H1 (cell line): ENCODE results near the gene PSME3. TPM values are rescaled to one million over a fixed set of nuclear protein-coding genes. Genes with fewer than 3 reads are reported as not detected.

Source experiments
- CTCF ChIA-PET: fragments of 300-600 bp; sonication (Branson Sonifier 250); formaldehyde crosslinking; loops from one replicate; lab custom pipeline; 2021; ENCODE audit not compliant: partially characterized antibody; lab: Charles Lee
- POLR2A ChIA-PET: fragments of 300-600 bp; sonication (Branson Sonifier 250); formaldehyde crosslinking; loops from one replicate; lab custom pipeline; 2021; ENCODE audit warnings: inconsistent platforms; ENCODE audit not compliant: partially characterized antibody; lab: Charles Lee
- DNase-seq, 2 experiments: peaks; one replicate each; pipeline versions ENCODE4 v3.0.0 to v3.0.0-alpha.2; 2010 to 2022; ENCODE audit warnings: low spot score in 2 of 2, low read depth in 1 of 2, mixed read lengths in 1 of 2
- FAIRE-seq: peaks from 2 replicates; lab custom pipeline; 2011; peaks lifted over from hg19 to GRCh38; lab: Jason Lieb, UNC
- H2AFZ ChIP-seq: 2 replicates; pipeline ENCODE4 v1.8.1; 2012; ENCODE audit warnings: low read length, inconsistent platforms
- H2AK5ac ChIP-seq: 2 replicates; pipeline ENCODE4 v1.6.1; 2013; ENCODE audit warnings: low read depth, low read length
- H2BK120ac ChIP-seq: replicated peaks from 2 replicates; pipeline ENCODE3; 2013; ENCODE audit warnings: low read depth, low read length, inconsistent platforms
- H2BK12ac ChIP-seq: 2 replicates; pipeline ENCODE4 v1.6.1; 2013; ENCODE audit warnings: low read depth, low read length
- H2BK15ac ChIP-seq: 2 replicates; pipeline ENCODE4 v1.6.1; 2013; ENCODE audit warnings: low read length
- H2BK20ac ChIP-seq: 2 replicates; pipeline ENCODE4 v1.6.1; 2013; ENCODE audit warnings: low read length
- H2BK5ac ChIP-seq: 2 replicates; pipeline ENCODE4 v1.6.1; 2013; ENCODE audit warnings: low read depth, low read length
- H3K14ac ChIP-seq: 2 replicates; pipeline ENCODE4 v1.6.1; 2013; ENCODE audit warnings: inconsistent platforms; ENCODE audit not compliant: insufficient read length
- H3K18ac ChIP-seq: 2 replicates; pipeline ENCODE4 v1.6.1; 2013; ENCODE audit warnings: low read length; ENCODE audit errors: extremely low read depth
- H3K23ac ChIP-seq: 2 replicates; pipeline ENCODE4 v1.6.1; 2013; ENCODE audit warnings: inconsistent platforms; ENCODE audit not compliant: insufficient read length
- H3K23me2 ChIP-seq: 2 replicates; pipeline ENCODE4 v1.6.1; 2013; ENCODE audit warnings: low read depth, low read length
- H3K27ac ChIP-seq: 2 replicates; pipeline ENCODE4 v1.6.1; 2011; ENCODE audit warnings: low read depth, low read length, inconsistent platforms
- H3K27me3 ChIP-seq, 4 experiments: replicated peaks in 1 of 4; 1 replicate in 1 of 4; 2 replicates in 3 of 4; pipeline versions ENCODE4 v1.6.1 to v1.8.1; 2011 to 2013; ENCODE audit warnings: low read length in 3 of 4, mild to moderate bottlenecking in 3 of 4, inconsistent platforms in 2 of 4, mixed read lengths in 2 of 4, moderate library complexity in 1 of 4; ENCODE audit not compliant: control insufficient read depth in 3 of 4, insufficient read depth in 3 of 4; ENCODE audit errors: extremely low read depth in 1 of 4
- H3K36me3 ChIP-seq, 4 experiments: 2 replicates each; pipeline versions ENCODE4 v1.6.1 to v1.8.1; 2011 to 2013; ENCODE audit warnings: mild to moderate bottlenecking in 4 of 4, low read length in 3 of 4, moderate library complexity in 2 of 4, control low read depth in 1 of 4, inconsistent platforms in 1 of 4; ENCODE audit not compliant: insufficient read depth in 4 of 4, control insufficient read depth in 2 of 4
- H3K4ac ChIP-seq: replicated peaks from 2 replicates; pipeline ENCODE3; 2013; ENCODE audit warnings: low read length, low read depth, mixed read lengths, inconsistent platforms; ENCODE audit not compliant: insufficient read length
- H3K4me1 ChIP-seq, 4 experiments: replicated peaks in 1 of 4; 1 replicate in 1 of 4; 2 replicates in 3 of 4; pipeline versions ENCODE4 v1.6.1 to v1.8.1; 2011 to 2013; ENCODE audit warnings: low read length in 3 of 4, inconsistent platforms in 2 of 4, mixed read lengths in 1 of 4; ENCODE audit not compliant: insufficient read depth in 4 of 4, control insufficient read depth in 3 of 4
- H3K4me2 ChIP-seq, 2 experiments: 2 replicates each; pipeline versions ENCODE4 v1.6.1 to v1.8.1; 2011 to 2013; ENCODE audit warnings: low read depth in 2 of 2, low read length in 2 of 2, control low read depth in 1 of 2, inconsistent platforms in 1 of 2, mild to moderate bottlenecking in 1 of 2; ENCODE audit not compliant: insufficient read depth in 1 of 2
- H3K4me3 ChIP-seq, 4 experiments: fragments of 200-600, 300-600 bp in 1 of 4; sonication (generic), shearing (Covaris generic), sonication (Bioruptor Twin) in 1 of 4; 2 replicates each; pipeline versions ENCODE4 v1.5.1 to v1.8.1; 2011 to 2016; ENCODE audit warnings: low read length in 4 of 4, low read depth in 3 of 4, control low read depth in 2 of 4, inconsistent platforms in 2 of 4, mild to moderate bottlenecking in 2 of 4, mixed read lengths in 1 of 4, moderate library complexity in 1 of 4; ENCODE audit not compliant: insufficient read depth in 2 of 4; ENCODE audit errors: extremely low read depth in 1 of 4
- H3K56ac ChIP-seq: replicated peaks from 2 replicates; pipeline ENCODE3; 2013; ENCODE audit warnings: low read depth, mild to moderate bottlenecking, mixed read lengths, low read length, inconsistent platforms; ENCODE audit not compliant: insufficient read length
- H3K79me1 ChIP-seq: 2 replicates; pipeline ENCODE4 v1.6.1; 2013; ENCODE audit warnings: low read depth, low read length, control low read depth
- H3K79me2 ChIP-seq, 2 experiments: 2 replicates each; pipeline versions ENCODE4 v1.6.1 to v1.8.1; 2012 to 2013; ENCODE audit warnings: low read length in 2 of 2, mild to moderate bottlenecking in 2 of 2, inconsistent platforms in 1 of 2; ENCODE audit not compliant: insufficient read depth in 2 of 2, control insufficient read depth in 1 of 2
- H3K9ac ChIP-seq, 4 experiments: replicated peaks in 1 of 4; 1 replicate in 1 of 4; 2 replicates in 3 of 4; pipeline versions ENCODE4 v1.6.1 to v1.8.1; 2011 to 2013; ENCODE audit warnings: low read depth in 3 of 4, low read length in 3 of 4, control low read depth in 2 of 4, mild to moderate bottlenecking in 2 of 4, moderate library complexity in 2 of 4, inconsistent platforms in 1 of 4; ENCODE audit errors: extremely low read depth in 1 of 4
- H3K9me3 ChIP-seq, 2 experiments: 2 replicates each; pipeline versions ENCODE4 v1.6.1 to v1.8.1; 2012 to 2013; ENCODE audit warnings: mild to moderate bottlenecking in 2 of 2, moderate library complexity in 2 of 2, control low read depth in 1 of 2, inconsistent platforms in 1 of 2, low read depth in 1 of 2, low read length in 1 of 2, mixed read lengths in 1 of 2; ENCODE audit not compliant: insufficient read depth in 2 of 2
- H4K20me1 ChIP-seq, 2 experiments: replicated peaks in 1 of 2; 2 replicates each; pipeline versions ENCODE3 to v1.8.1; 2011 to 2013; ENCODE audit warnings: inconsistent platforms in 2 of 2, low read length in 2 of 2, mild to moderate bottlenecking in 1 of 2; ENCODE audit not compliant: insufficient read depth in 2 of 2, control insufficient read depth in 1 of 2
- H4K5ac ChIP-seq: 2 replicates; pipeline ENCODE4 v1.6.1; 2013; ENCODE audit warnings: low read length, low read depth, mixed read lengths, inconsistent platforms; ENCODE audit not compliant: insufficient read length
- H4K8ac ChIP-seq: 2 replicates; pipeline ENCODE4 v1.8.0; 2013; ENCODE audit warnings: mild to moderate bottlenecking, moderate library complexity, low read length, inconsistent platforms; ENCODE audit not compliant: insufficient read depth; ENCODE audit errors: extremely low read depth
- H4K91ac ChIP-seq: replicated peaks from 2 replicates; pipeline ENCODE3; 2013; ENCODE audit warnings: low read length, mixed read lengths, inconsistent platforms; ENCODE audit not compliant: insufficient read length
- ATF3 ChIP-seq: IDR thresholded peaks from 2 replicates; pipeline ENCODE4 v1.6.1; 2011; ENCODE audit warnings: low read depth, mild to moderate bottlenecking, low read length; ENCODE audit not compliant: insufficient read depth
- BCL11A ChIP-seq, 2 experiments: IDR thresholded peaks; one replicate each; pipeline ENCODE4 v1.6.1; 2011; ENCODE audit warnings: low read depth in 2 of 2, low read length in 2 of 2, mild to moderate bottlenecking in 2 of 2
- CTCF ChIP-seq, 3 experiments: IDR thresholded peaks; 1 replicate in 2 of 3; 2 replicates in 1 of 3; pipeline versions ENCODE4 v1.5.1 to v1.6.1; 2011; ENCODE audit warnings: low read length in 3 of 3, mild to moderate bottlenecking in 3 of 3, inconsistent platforms in 2 of 3, low read depth in 1 of 3, moderate library complexity in 1 of 3; ENCODE audit not compliant: insufficient read depth in 1 of 3; ENCODE audit errors: control extremely low read depth in 1 of 3
- FOSL1 ChIP-seq: IDR thresholded peaks from 2 replicates; pipeline ENCODE4 v1.6.1; 2011; ENCODE audit warnings: mild to moderate bottlenecking, low read depth, low read length, moderate library complexity; ENCODE audit not compliant: insufficient read depth
- JUN ChIP-seq: IDR thresholded peaks from 2 replicates; pipeline ENCODE4 v1.6.1; 2011; ENCODE audit warnings: low read depth, mild to moderate bottlenecking, improper control_type of control experiment, low read length
- KDM1A ChIP-seq: fragments of 200-600, 300-600 bp; sonication (generic); IDR thresholded peaks from 2 replicates; pipeline ENCODE4 v1.7.1; 2016; ENCODE audit warnings: mild to moderate bottlenecking, low read length, borderline replicate concordance
- NANOG ChIP-seq: IDR thresholded peaks from 2 replicates; pipeline ENCODE4 v1.6.1; 2011; ENCODE audit warnings: low read length, low read depth, mild to moderate bottlenecking, inconsistent platforms; ENCODE audit not compliant: insufficient read depth, poor library complexity, severe bottlenecking
- POU5F1 ChIP-seq: IDR thresholded peaks from 2 replicates; pipeline ENCODE4 v1.6.1; 2011; ENCODE audit warnings: low read depth, mild to moderate bottlenecking, low read length, moderate library complexity
- SUZ12 ChIP-seq: fragments of 200-600 bp; sonication (generic); IDR thresholded peaks from 2 replicates; pipeline ENCODE4 v1.6.1; 2012; ENCODE audit warnings: mild to moderate bottlenecking, inconsistent platforms, low read length, moderate library complexity, mixed read lengths
- TEAD4 ChIP-seq: IDR thresholded peaks from 2 replicates; pipeline ENCODE4 v1.6.1; 2012; ENCODE audit warnings: low read depth, low read length, inconsistent platforms, mixed read lengths
- YY1 ChIP-seq: IDR thresholded peaks from 2 replicates; pipeline ENCODE4 v1.6.1; 2011; ENCODE audit warnings: low read depth, mild to moderate bottlenecking, low read length
- WGBS, 2 experiments: shearing (Covaris generic) in 1 of 2; methylation state at CpG; one replicate each; pipeline versions ENCODE4 v1.1.6 to v1.1.7; 2013 to 2015; ENCODE audit warnings: low lambda C conversion rate in 2 of 2, mixed read lengths in 2 of 2, inconsistent platforms in 1 of 2, low coverage in 1 of 2, missing lambda C conversion rate in 1 of 2; ENCODE audit not compliant: insufficient replicate concordance in 2 of 2, insufficient coverage in 1 of 2, insufficient read length in 1 of 2; ENCODE audit errors: extremely low coverage in 1 of 2, missing lambda C conversion rate in 1 of 2; 5-methylcytosine and 5-hydroxymethylcytosine counted together
- polyA plus RNA-seq, 7 experiments: library from polyadenylated mRNA; depleted of rRNA in 3 of 7; stranded (reverse) in 5 of 7; unstranded in 2 of 7; fragments of >200 nt in 5 of 7; fragments of 200-250 nt in 2 of 7; gene quantifications; 1 replicate in 5 of 7; 2 replicates in 1 of 7; 4 replicates in 1 of 7; pipeline versions ENCODE4 v1.2.1 to v1.2.3, GENCODE V29; 2011 to 2013; ENCODE audit warnings: missing spikeins in 2 of 7, mixed read lengths in 2 of 7
- total RNA-seq: library from RNA; stranded (reverse); fragmentation: NEBNext Ultra II Directional; extraction: Animal tissue kit (Norgen Biotek cat#: 25700); gene quantifications from 2 replicates; pipeline ENCODE4 v1.2.1, GENCODE V29; 2021

Gene PSME3
- total and polyA plus RNA-seq, 2 of the 8 experiments (the other 6 are each of a cell fraction or from before 2014, with no cell fraction given), result 149 to 224 TPM

GRCh38 chr17:42791948-42792347, 41.2 kb upstream of the PSME3 start:
- Histone ChIP-seq H2BK15ac (no peak overlapping the region), H2BK120ac (no peak overlapping the region), H3K27ac (no peak overlapping the region), H3K9ac (no peak overlapping the region), H3K36me3 (no peaks in the 10 kb centered on the region), H3K79me2 (no peaks in the 10 kb centered on the region), H3K4me1 (no peaks in the 10 kb centered on the region), H3K4me3 (no peak overlapping the region), H3K9me3 (no peaks in the 10 kb centered on the region), H3K4me2 (no peak overlapping the region), H3K23me2 (no peaks in the 10 kb centered on the region), H3K4ac (no peak overlapping the region), H3K56ac (no peak overlapping the region), H3K14ac (no peak overlapping the region), H3K18ac (no peak overlapping the region), H2BK20ac (no peak overlapping the region), H3K27me3 (peaks cover 0 to 8% (median 0%) of the 10 kb centered on the region in 4 experiments; a peak in 1 of 7 replicates), H4K5ac (no peak overlapping the region), H4K20me1 (peaks cover 0 to 2% of the 10 kb centered on the region in 2 experiments), H4K8ac (no peak overlapping the region), H4K91ac (no peak overlapping the region), H3K23ac (no peak overlapping the region), H3K79me1 (no peaks in the 10 kb centered on the region), H2BK12ac (no peak overlapping the region), H2BK5ac (no peak overlapping the region), H2AK5ac (no peak overlapping the region), H2AFZ (no peak overlapping the region)
- ChIA-PET POLR2A (interaction anchor here (0.6 to 1.5 kb wide), 3 partner anchors 10 to 53 kb away, joined by 3 to 7 read pairs (median 5); partner anchors contain the start of gene WNK4), CTCF (interaction anchor here (0.7 to 1.0 kb wide), 2 partner anchors 49 to 603 kb away, joined by 3 to 4 read pairs; no protein-coding TSS in a partner anchor)
- whole genome bisulfite sequencing, 2 experiments, result 83% methylated on average over 2 of the region's 2 CpGs; no CpG with 5 or more reads in 1 of the 2 experiments
- FAIRE-seq, result no peak
- DNase-seq, result no peak
- TF ChIP-seq POU5F1 (no peak), FOSL1 (no peak), JUN (no peak), CTCF (IDR thresholded peaks at IDR 0.05; ENCODE audit: control extremely low read depth in 1 of 3, insufficient read depth in 1 of 3, low read depth in 1 of 3, low read length in 3 of 3) (no peak), ATF3 (no peak), NANOG (no peak), BCL11A (IDR thresholded peaks at IDR 0.05; ENCODE audit: low read depth in 2 of 2, low read length in 2 of 2) (no peak), TEAD4 (no peak), YY1 (no peak), KDM1A (no peak), SUZ12 (no peak)
